GM12878 (cell line): ENCODE results near the gene DEPDC7. TPM values are rescaled to one million over a fixed set of nuclear protein-coding genes. Genes with fewer than 3 reads are reported as not detected.

ENCODE experiments used
- ATAC-seq: fragments of 200-7000 bp; cut with Tn5 transposase; 3 replicates; pipeline ENCODE4 v1.9.1; 2020; ENCODE audit warnings: mild to moderate bottlenecking, moderate library complexity
- BruUV-seq: library from RNA; stranded (reverse); fragments of 400-500 nt; replicated peaks from 2 replicates; lab custom pipeline; 2021; lab: Mats Ljungman, UMichigan
- CTCF ChIA-PET: fragments of 300-600 bp; sonication (Branson Sonifier 250); formaldehyde crosslinking; extraction: SDS; loops from one replicate; lab custom pipeline; 2021; ENCODE audit warnings: inconsistent platforms; lab: Yijun Ruan, JAX
- POLR2A ChIA-PET: fragments of 350-600 bp; formaldehyde crosslinking; extraction: SDS; loops from one replicate; lab custom pipeline; 2021; ENCODE audit warnings: inconsistent platforms; lab: Charles Lee
- RAD21 ChIA-PET: fragments of 300-600 bp; sonication (Branson Sonifier 250); formaldehyde crosslinking; loops from one replicate; lab custom pipeline; 2023; ENCODE audit warnings: antibody characterized with exemption; ENCODE audit not compliant: unreplicated experiment; lab: Charles Lee
- SMC1A ChIA-PET: fragments of 300-600 bp; sonication (Branson Sonifier 250); formaldehyde crosslinking; loops from one replicate; lab custom pipeline; 2023; ENCODE audit not compliant: unreplicated experiment, uncharacterized antibody; lab: Charles Lee
- DNase-seq: peaks from one replicate; pipeline ENCODE4 v3.0.0-alpha.2; 2011; ENCODE audit warnings: low read depth, low spot score
- FAIRE-seq: peaks from 3 replicates; lab custom pipeline; 2011; peaks lifted over from hg19 to GRCh38; lab: Jason Lieb, UNC
- H2AFZ ChIP-seq: 2 replicates; pipeline ENCODE4 v1.6.0; 2011; ENCODE audit warnings: low read depth, low read length, control low read depth; ENCODE audit not compliant: control insufficient read depth
- H3K27ac ChIP-seq: 2 replicates; pipeline ENCODE4 v1.5.1; 2011; ENCODE audit warnings: control low read depth; ENCODE audit not compliant: control insufficient read depth, insufficient read depth
- H3K27me3 ChIP-seq, 2 experiments: replicated peaks in 1 of 2; 2 replicates each; pipeline versions ENCODE4 v1.6.0 to v1.6.1; 2011; ENCODE audit warnings: low read length in 1 of 2; ENCODE audit not compliant: control insufficient read depth in 2 of 2, insufficient read depth in 2 of 2
- H3K36me3 ChIP-seq, 2 experiments: 2 replicates each; pipeline ENCODE4 v1.5.1; 2011; ENCODE audit warnings: low read length in 1 of 2; ENCODE audit not compliant: control insufficient read depth in 2 of 2, insufficient read depth in 2 of 2
- H3K4me1 ChIP-seq: 2 replicates; pipeline ENCODE4 v1.6.1; 2011; ENCODE audit warnings: mild to moderate bottlenecking, low read length, moderate library complexity, mixed read lengths; ENCODE audit not compliant: control insufficient read depth, insufficient read depth
- H3K4me2 ChIP-seq: 2 replicates; pipeline ENCODE4 v1.6.0; 2011; ENCODE audit warnings: control low read depth; ENCODE audit not compliant: control insufficient read depth, insufficient read depth
- H3K4me3 ChIP-seq: fragments of 200-600 bp; sonication (generic); 2 replicates; pipeline ENCODE4 v1.5.1; 2016
- H3K79me2 ChIP-seq: 2 replicates; pipeline ENCODE4 v1.6.0; 2011; ENCODE audit warnings: low read length; ENCODE audit not compliant: control insufficient read depth, insufficient read depth
- H3K9ac ChIP-seq: 2 replicates; pipeline ENCODE4 v1.8.0; 2011; ENCODE audit warnings: low read length, control low read depth, mixed read lengths; ENCODE audit not compliant: control insufficient read depth, insufficient read depth
- H3K9me3 ChIP-seq: replicated peaks from 3 replicates; pipeline ENCODE4 v1.5.1; 2011; ENCODE audit warnings: mild to moderate bottlenecking, low read length; ENCODE audit not compliant: control insufficient read depth, insufficient read depth
- H4K20me1 ChIP-seq: 2 replicates; pipeline ENCODE4 v1.6.0; 2011; ENCODE audit not compliant: control insufficient read depth, insufficient read depth
- BHLHE40 ChIP-seq, 2 experiments: fragments of 450-650 bp in 1 of 2; IDR thresholded peaks; 2 replicates each; pipeline ENCODE4 v1.6.1; 2011 to 2017; ENCODE audit warnings: low read depth in 2 of 2, borderline replicate concordance in 1 of 2, improper control_type of control experiment in 1 of 2, low read length in 1 of 2, mild to moderate bottlenecking in 1 of 2
- CBFB ChIP-seq: IDR thresholded peaks from 2 replicates; pipeline ENCODE4 v1.6.1; 2016; ENCODE audit warnings: antibody characterized with exemption, low read depth
- EP300 ChIP-seq, 2 experiments: fragments of 150-350 bp in 1 of 2; IDR thresholded peaks; 2 replicates each; pipeline ENCODE4 v1.6.1; 2011 to 2012; ENCODE audit warnings: low read depth in 2 of 2, low read length in 2 of 2, borderline replicate concordance in 1 of 2, improper control_type of control experiment in 1 of 2, inconsistent platforms in 1 of 2; ENCODE audit not compliant: control insufficient read depth in 1 of 2
- HCFC1 ChIP-seq: fragments of 150-350 bp; IDR thresholded peaks from 2 replicates; pipeline ENCODE4 v1.6.1; 2014; ENCODE audit warnings: low read length
- NFYB ChIP-seq: IDR thresholded peaks from 2 replicates; pipeline ENCODE4 v1.6.1; 2011; ENCODE audit warnings: low read depth, mild to moderate bottlenecking, low read length, improper control_type of control experiment, moderate library complexity; ENCODE audit not compliant: insufficient read depth
- PML ChIP-seq: IDR thresholded peaks from 2 replicates; pipeline ENCODE4 v1.6.1; 2012; ENCODE audit warnings: low read length, inconsistent platforms
- POLR2AphosphoS2 ChIP-seq: IDR thresholded peaks from 2 replicates; pipeline ENCODE4 v1.6.1; 2011; ENCODE audit warnings: low read depth, mild to moderate bottlenecking, low read length, improper control_type of control experiment, moderate library complexity
- RUNX3 ChIP-seq: IDR thresholded peaks from 2 replicates; pipeline ENCODE4 v1.6.1; 2012; ENCODE audit warnings: low read length, inconsistent platforms
- SIN3A ChIP-seq: IDR thresholded peaks from 2 replicates; pipeline ENCODE4 v1.6.1; 2012; ENCODE audit warnings: low read depth, low read length, improper control_type of control experiment
- SREBF1 ChIP-seq: IDR thresholded peaks from 2 replicates; pipeline ENCODE4 v1.6.1; 2012; ENCODE audit warnings: mild to moderate bottlenecking, low read length
- SUPT20H ChIP-seq: IDR thresholded peaks from 2 replicates; pipeline ENCODE4 v1.6.1; 2011; ENCODE audit warnings: low read depth, mild to moderate bottlenecking, low read length, moderate library complexity, borderline replicate concordance; ENCODE audit not compliant: control insufficient read depth
- TBL1XR1 ChIP-seq: IDR thresholded peaks from 2 replicates; pipeline ENCODE4 v1.6.1; 2012; ENCODE audit warnings: low read depth, low read length, improper control_type of control experiment
- TCF12 ChIP-seq: IDR thresholded peaks from 2 replicates; pipeline ENCODE4 v1.6.1; 2011; ENCODE audit warnings: low read depth, mild to moderate bottlenecking, low read length
- ZNF24 ChIP-seq: fragments of 450-650 bp; IDR thresholded peaks from 2 replicates; pipeline ENCODE4 v1.6.1; 2017; ENCODE audit warnings: antibody characterized with exemption, mild to moderate bottlenecking
- ZZZ3 ChIP-seq: IDR thresholded peaks from 2 replicates; pipeline ENCODE4 v1.6.1; 2011; ENCODE audit warnings: low read depth; ENCODE audit not compliant: control insufficient read depth, insufficient read length
- WGBS: methylation state at CpG from one replicate; pipeline ENCODE4 v1.1.6; 2016; ENCODE audit warnings: low lambda C conversion rate; ENCODE audit not compliant: insufficient replicate concordance, insufficient coverage; ENCODE audit errors: missing lambda C conversion rate; 5-methylcytosine and 5-hydroxymethylcytosine counted together
- in situ Hi-C: fragments of 300-500 bp; cut with MboI; formaldehyde crosslinking; loops from 9 replicates; pipeline ENCODE4 v1.14.3; 2018; ENCODE audit warnings: mixed read lengths
- intact Hi-C: fragments of 100-400 bp; cut with micrococcal nuclease; formaldehyde crosslinking; loops from one replicate; pipeline ENCODE4 v1.14.2; 2022; ENCODE audit not compliant: unreplicated experiment
- polyA plus RNA-seq, 11 experiments: library from polyadenylated mRNA; depleted of rRNA in 4 of 11; unstranded in 6 of 11; stranded (reverse) in 5 of 11; fragments of >200 nt; fragmentation: Nextera tagmentation in 4 of 11; fragmentation: Illumina TruSeq in 1 of 11; extraction: Ambion mirVana in 4 of 11; extraction: Trizol in 1 of 11; gene quantifications; 1 replicate in 1 of 11; 2 replicates in 10 of 11; pipeline versions ENCODE4 v1.2.1 to v1.2.3, GENCODE V29; 2011 to 2016; ENCODE audit warnings: inconsistent platforms in 2 of 11, missing spikeins in 2 of 11, low read depth in 1 of 11
- total RNA-seq, 4 experiments: library from RNA; depleted of rRNA in 3 of 4; stranded (reverse); fragments of >200 nt in 3 of 4; fragmentation: Illumina TruSeq in 1 of 4; extraction: Trizol in 1 of 4; gene quantifications; 2 replicates each; pipeline versions ENCODE4 v1.2.1 to v1.2.3, GENCODE V29; 2013 to 2021
- TF ChIP-seq, protein P1 (sequence below): fragments of 450-650 bp; IDR thresholded peaks from 2 replicates; pipeline ENCODE4 v1.6.1; 2018; ENCODE audit warnings: borderline replicate concordance, mild to moderate bottlenecking; ENCODE audit not compliant: partially characterized antibody
- TF ChIP-seq, protein P2 (sequence below): IDR thresholded peaks from 2 replicates; pipeline ENCODE4 v1.6.1; 2011; ENCODE audit warnings: borderline replicate concordance, low read depth, mild to moderate bottlenecking, moderate library complexity, mixed read lengths, low read length; ENCODE audit not compliant: insufficient read depth; ENCODE audit errors: extremely low read length

Gene DEPDC7
- total and polyA plus RNA-seq, 10 of the 15 experiments (the other 5 are each of a cell fraction or from before 2014, with no cell fraction given): 0.06 to 1.1 (median 0.49) TPM

- TF ChIP-seq ZNF24: no peak
- TF ChIP-seq PML: no peak
- no peak for TF ChIP-seq TCF12
- TF ChIP-seq NFYB: peak; percentile 60; the same call in 1 of the 2 replicates
- no peak for TF ChIP-seq CBFB
- peak; percentile 67 to 84 for TF ChIP-seq BHLHE40 (IDR thresholded peaks at IDR 0.05; ENCODE audit: borderline replicate concordance in 1 of 2, low read depth in 2 of 2, low read length in 1 of 2)
- no peak for TF ChIP-seq HCFC1
- TF ChIP-seq SUPT20H: no peak
These were observed at the start of gene DEPDC7 (continued) for GRCh38 chr11:33015621-33016551.

- 90% methylated on average over 1 of the region's 1 CpG for WGBS
- RAD21 ChIA-PET: interaction anchor here (0.6 to 15.2 kb wide), 6 partner anchors 12 to 159 kb away, joined by 3 to 144 read pairs (median 5); partner anchors contain the start of gene DEPDC7
These were observed 47.1 kb upstream of the DEPDC7 start for GRCh38 chr11:32968541-32968940.

More at GRCh38 chr11:32968541-32968940, 47.1 kb upstream of the DEPDC7 start:
- ATAC-seq: no peak
- H4K20me1 ChIP-seq: no peaks in the 10 kb centered on the region
- H3K4me3 ChIP-seq: no peak overlapping the region
- H3K9me3 ChIP-seq: no peaks in the 10 kb centered on the region
- in situ Hi-C loops: no loop called here
- no peaks in the 10 kb centered on the region for H3K4me1 ChIP-seq
- intact Hi-C loops: no loop called here
- no peak for TF ChIP-seq TBL1XR1
- no peak for TF ChIP-seq SREBF1
- no peak for TF ChIP-seq EP300 (IDR thresholded peaks at IDR 0.05; ENCODE audit: borderline replicate concordance in 1 of 2, control insufficient read depth in 1 of 2, low read depth in 2 of 2, low read length in 2 of 2)
- TF ChIP-seq, protein P1, sequence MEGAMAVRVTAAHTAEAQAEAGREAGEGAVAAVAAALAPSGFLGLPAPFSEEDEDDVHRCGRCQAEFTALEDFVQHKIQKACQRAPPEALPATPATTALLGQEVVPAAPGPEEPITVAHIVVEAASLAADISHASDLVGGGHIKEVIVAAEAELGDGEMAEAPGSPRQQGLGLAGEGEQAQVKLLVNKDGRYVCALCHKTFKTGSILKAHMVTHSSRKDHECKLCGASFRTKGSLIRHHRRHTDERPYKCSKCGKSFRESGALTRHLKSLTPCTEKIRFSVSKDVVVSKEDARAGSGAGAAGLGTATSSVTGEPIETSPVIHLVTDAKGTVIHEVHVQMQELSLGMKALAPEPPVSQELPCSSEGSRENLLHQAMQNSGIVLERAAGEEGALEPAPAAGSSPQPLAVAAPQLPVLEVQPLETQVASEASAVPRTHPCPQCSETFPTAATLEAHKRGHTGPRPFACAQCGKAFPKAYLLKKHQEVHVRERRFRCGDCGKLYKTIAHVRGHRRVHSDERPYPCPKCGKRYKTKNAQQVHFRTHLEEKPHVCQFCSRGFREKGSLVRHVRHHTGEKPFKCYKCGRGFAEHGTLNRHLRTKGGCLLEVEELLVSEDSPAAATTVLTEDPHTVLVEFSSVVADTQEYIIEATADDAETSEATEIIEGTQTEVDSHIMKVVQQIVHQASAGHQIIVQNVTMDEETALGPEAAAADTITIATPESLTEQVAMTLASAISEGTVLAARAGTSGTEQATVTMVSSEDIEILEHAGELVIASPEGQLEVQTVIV: no peak
- TF ChIP-seq POLR2AphosphoS2: no peak
- TF ChIP-seq, protein P2, sequence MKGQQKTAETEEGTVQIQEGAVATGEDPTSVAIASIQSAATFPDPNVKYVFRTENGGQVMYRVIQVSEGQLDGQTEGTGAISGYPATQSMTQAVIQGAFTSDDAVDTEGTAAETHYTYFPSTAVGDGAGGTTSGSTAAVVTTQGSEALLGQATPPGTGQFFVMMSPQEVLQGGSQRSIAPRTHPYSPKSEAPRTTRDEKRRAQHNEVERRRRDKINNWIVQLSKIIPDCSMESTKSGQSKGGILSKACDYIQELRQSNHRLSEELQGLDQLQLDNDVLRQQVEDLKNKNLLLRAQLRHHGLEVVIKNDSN: no peak
- TF ChIP-seq ZZZ3: no peak
- no peak for TF ChIP-seq SUPT20H
- TF ChIP-seq RUNX3: no peak
- TF ChIP-seq SIN3A: no peak
- TF ChIP-seq, all 136 proteins: peak for 0
- ChIA-PET POLR2A (interaction anchor here (0.6 kb wide), 1 partner anchor 362 kb away, joined by 3 read pairs; no protein-coding TSS in a partner anchor), CTCF (interaction anchor here (0.6 to 4.9 kb wide), 8 partner anchors 9 to 161 kb away, joined by 3 to 60 read pairs (median 3); no protein-coding TSS in a partner anchor), SMC1A (interaction anchor here (0.7 to 7.5 kb wide), 14 partner anchors 9 to 378 kb away, joined by 3 to 72 read pairs (median 4); no protein-coding TSS in a partner anchor)
- no peaks in the 10 kb centered on the region for H3K27me3 ChIP-seq
- peaks cover 0 to 16% of the 10 kb centered on the region in 2 experiments; a peak in 3 of 4 replicates for H3K36me3 ChIP-seq
- no peak overlapping the region for H3K27ac ChIP-seq
- H2AFZ ChIP-seq: no peak overlapping the region
- H3K79me2 ChIP-seq: no peaks in the 10 kb centered on the region
- H3K9ac ChIP-seq: no peak overlapping the region
- DNase-seq: no peak
- no TSS peak for BruUV-seq
- no peak overlapping the region for H3K4me2 ChIP-seq
- no peak for FAIRE-seq
